ENCODE measurements around the gene SESN2.
A peak's percentile ranks its signal among the peaks of the same experiment; 100 is the strongest.
"Not testable (repeated sequence)": the region's sequence is repeated elsewhere in the genome, so short reads cannot be mapped to it uniquely, and the experiment has no call there.

The SESN2 gene

GRCh38 chr1:28327431-28327830 is 68.1 kb downstream of the SESN2 start:
- DNase-seq (ENCODE audit: low spot score): not testable (repeated sequence)

GRCh38 chr1:28328228-28328648 is 68.9 kb downstream of the SESN2 start:
- no peak for DNase-seq (ENCODE audit: low spot score)

GRCh38 chr1:28329395-28330153 is 70.3 kb downstream of the SESN2 start:
- peak; percentile 7 for DNase-seq (ENCODE audit: low spot score)
